Skeletal muscle satellite cell (primary cell): ENCODE data around the gene RNU7-1.
A peak's percentile ranks its signal among the peaks of the same experiment; 100 is the strongest.

Source experiments
- H3K27me3 ChIP-seq: 2 replicates; pipeline ENCODE4 v1.7.0; 2013; ENCODE audit warnings: low read length; ENCODE audit not compliant: control insufficient read depth, insufficient read depth
- H3K36me3 ChIP-seq: 2 replicates; pipeline ENCODE4 v1.7.0; 2013; ENCODE audit warnings: mild to moderate bottlenecking, control low read depth, low read length; ENCODE audit not compliant: insufficient read depth
- H3K4me1 ChIP-seq: 2 replicates; pipeline ENCODE4 v1.7.0; 2013; ENCODE audit warnings: low read length; ENCODE audit not compliant: control insufficient read depth, insufficient read depth
- H3K4me2 ChIP-seq: 2 replicates; pipeline ENCODE4 v1.7.0; 2013; ENCODE audit warnings: mild to moderate bottlenecking, low read length
- H3K4me3 ChIP-seq: 2 replicates; pipeline ENCODE4 v1.7.0; 2013; ENCODE audit warnings: low read length
- H3K9ac ChIP-seq: 2 replicates; pipeline ENCODE4 v1.7.0; 2013; ENCODE audit warnings: mild to moderate bottlenecking, low read depth, low read length, moderate library complexity
- H3K9me3 ChIP-seq: replicated peaks from 2 replicates; pipeline ENCODE4 v1.7.0; 2013; ENCODE audit warnings: mild to moderate bottlenecking, control low read depth, low read length

Gene RNU7-1

GRCh38 chr12:6909421-6910145, 34.0 kb upstream of the RNU7-1 start:
- no peaks in the 10 kb centered on the region for H3K27me3 ChIP-seq
- H3K4me3 ChIP-seq, result no peak overlapping the region
- no peak overlapping the region for H3K4me2 ChIP-seq
- H3K36me3 ChIP-seq, result no peaks in the 10 kb centered on the region
- no peak overlapping the region for H3K9ac ChIP-seq
- H3K4me1 ChIP-seq, result peaks cover 11% of the 10 kb centered on the region
- H3K9me3 ChIP-seq, result no peaks in the 10 kb centered on the region

GRCh38 chr12:6912164-6912935, 31.3 kb upstream of the RNU7-1 start:
- no peak overlapping the region for H3K9ac ChIP-seq
- no peaks in the 10 kb centered on the region for H3K9me3 ChIP-seq
- peaks cover 18% of the 10 kb centered on the region for H3K4me1 ChIP-seq
- H3K4me3 ChIP-seq, result no peak overlapping the region
- H3K4me2 ChIP-seq, result no peak overlapping the region
- H3K36me3 ChIP-seq, result peaks cover 6% of the 10 kb centered on the region
- H3K27me3 ChIP-seq, result no peaks in the 10 kb centered on the region

- Histone ChIP-seq H3K9me3 (no peaks in the 10 kb centered on the region), H3K4me2 (peak within 1 kb of the TSS; percentile 92), H3K9ac (peak within 1 kb of the TSS; percentile 72), H3K4me3 (peak within 1 kb of the TSS; percentile 85), H3K4me1 (peaks cover 22% of the 10 kb centered on the region), H3K36me3 (peaks cover 10% of the 10 kb centered on the region), H3K27me3 (no peaks in the 10 kb centered on the region)
These were observed 29.2 kb upstream of the RNU7-1 start, which contains the start of gene ENO2 for GRCh38 chr12:6914246-6914946. TSS of gene ENO2 (plus strand) at chr12:6914580. CDS start at chr12:6915833, 1,253 bp downstream.

DNA sequence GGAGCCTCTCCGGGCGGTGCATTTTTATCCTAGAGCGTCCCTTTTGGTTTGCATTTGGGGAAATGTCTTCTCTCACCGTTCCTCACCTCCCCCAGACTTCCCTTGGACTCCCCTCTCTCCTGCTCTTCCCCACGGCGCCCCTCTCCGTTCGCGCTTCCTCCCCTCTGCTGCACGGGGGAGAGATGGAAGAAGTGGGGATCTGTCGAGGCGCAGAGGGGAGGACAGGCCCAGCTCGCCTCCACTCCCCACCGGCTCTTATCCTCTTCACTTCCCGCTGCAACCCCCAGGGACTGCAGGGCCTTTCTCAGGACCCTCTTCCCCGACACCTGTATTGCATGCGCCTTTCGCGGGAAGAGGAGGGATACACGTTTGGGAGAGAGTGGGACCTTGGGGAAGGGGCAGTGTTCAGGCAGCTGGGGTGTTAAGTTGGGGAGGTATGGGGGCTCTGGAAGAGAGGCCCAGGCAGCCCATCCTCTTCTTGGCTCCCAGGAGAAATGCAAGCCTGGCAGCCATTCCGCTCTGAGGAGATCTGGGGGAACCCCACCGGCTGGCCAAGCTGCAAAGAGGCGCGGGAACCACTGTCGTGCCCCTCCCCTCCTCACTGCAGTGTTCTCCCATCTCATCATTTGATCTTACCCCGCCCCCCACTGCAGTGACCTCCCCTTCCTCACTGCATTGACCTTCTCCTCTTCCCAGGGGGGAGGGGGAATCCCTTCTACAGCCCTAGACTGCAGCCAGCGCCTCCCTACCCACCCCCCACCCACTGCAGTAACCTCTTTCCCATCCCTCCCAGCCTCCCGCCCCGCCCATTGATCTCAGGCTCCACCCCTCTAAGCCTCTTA, 28.4 kb upstream of the RNU7-1 start:
- Histone ChIP-seq H3K27me3 (no peaks in the 10 kb centered on the region), H3K4me3 (peak overlapping the region; percentile 85), H3K36me3 (peaks cover 10% of the 10 kb centered on the region), H3K4me2 (peak overlapping the region; percentile 92), H3K9me3 (no peaks in the 10 kb centered on the region), H3K9ac (peak overlapping the region; percentile 72), H3K4me1 (peaks cover 22% of the 10 kb centered on the region)

DNA sequence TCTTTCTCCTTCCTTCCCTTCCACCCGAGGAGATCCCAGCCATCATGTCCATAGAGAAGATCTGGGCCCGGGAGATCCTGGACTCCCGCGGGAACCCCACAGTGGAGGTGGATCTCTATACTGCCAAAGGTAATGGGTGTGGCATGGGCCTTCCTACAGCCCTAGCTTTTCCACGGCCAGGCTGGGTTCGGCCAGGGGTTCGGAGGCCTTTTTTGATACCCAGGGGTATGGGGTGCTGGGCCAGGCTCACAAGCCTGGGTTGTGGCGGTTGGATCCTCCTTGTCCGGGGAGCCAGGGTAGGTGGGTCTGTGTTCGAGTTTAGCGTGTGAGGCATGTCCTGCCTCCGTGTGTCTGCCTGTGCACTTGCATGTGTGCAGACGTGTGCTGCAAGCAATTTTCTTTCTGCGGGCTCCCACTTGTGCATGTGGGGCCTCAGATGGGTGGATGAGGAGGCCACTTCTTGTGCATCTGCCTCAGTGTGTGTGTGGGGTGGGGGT, 27.8 kb upstream of the RNU7-1 start:
- H3K27me3 ChIP-seq, result no peaks in the 10 kb centered on the region
- peaks cover 22% of the 10 kb centered on the region for H3K4me1 ChIP-seq
- H3K36me3 ChIP-seq, result peaks cover 10% of the 10 kb centered on the region
- H3K4me3 ChIP-seq, result peak overlapping the region; percentile 85
- H3K4me2 ChIP-seq, result peak overlapping the region; percentile 92
- H3K9ac ChIP-seq, result no peak overlapping the region
- no peaks in the 10 kb centered on the region for H3K9me3 ChIP-seq

GRCh38 chr12:6916426-6917200, 27.0 kb upstream of the RNU7-1 start:
- no peak overlapping the region for H3K4me3 ChIP-seq
- H3K4me2 ChIP-seq, result no peak overlapping the region
- peaks cover 22% of the 10 kb centered on the region for H3K4me1 ChIP-seq
- no peak overlapping the region for H3K9ac ChIP-seq
- peaks cover 10% of the 10 kb centered on the region for H3K36me3 ChIP-seq
- H3K27me3 ChIP-seq, result no peaks in the 10 kb centered on the region
- H3K9me3 ChIP-seq, result no peaks in the 10 kb centered on the region

DNA sequence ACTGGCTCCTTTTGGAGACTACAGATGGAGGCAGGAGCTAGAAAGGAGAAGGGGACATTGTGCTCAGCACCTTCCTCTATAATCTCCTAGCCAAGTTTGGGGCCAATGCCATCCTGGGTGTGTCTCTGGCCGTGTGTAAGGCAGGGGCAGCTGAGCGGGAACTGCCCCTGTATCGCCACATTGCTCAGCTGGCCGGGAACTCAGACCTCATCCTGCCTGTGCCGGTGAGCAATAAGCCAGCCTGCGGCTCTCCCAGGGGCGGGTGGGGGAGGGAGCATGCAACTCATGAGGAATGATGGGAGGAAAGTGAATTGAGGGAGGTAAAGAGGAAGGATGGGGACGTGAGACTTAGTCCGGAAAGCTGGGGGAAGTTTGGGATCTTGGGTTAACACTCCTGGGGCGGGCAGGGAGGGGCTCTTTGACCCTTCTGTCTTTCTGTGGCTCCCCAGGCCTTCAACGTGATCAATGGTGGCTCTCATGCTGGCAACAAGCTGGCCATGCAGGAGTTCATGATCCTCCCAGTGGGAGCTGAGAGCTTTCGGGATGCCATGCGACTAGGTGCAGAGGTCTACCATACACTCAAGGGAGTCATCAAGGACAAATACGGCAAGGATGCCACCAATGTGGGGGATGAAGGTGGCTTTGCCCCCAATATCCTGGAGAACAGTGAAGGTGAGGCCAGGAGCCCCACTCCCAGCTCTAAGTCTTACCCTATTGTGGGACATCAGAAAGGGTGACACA, 26.0 kb upstream of the RNU7-1 start:
- H3K4me2 ChIP-seq, result no peak overlapping the region
- no peaks in the 10 kb centered on the region for H3K27me3 ChIP-seq
- H3K36me3 ChIP-seq, result peaks cover 20% of the 10 kb centered on the region
- no peak overlapping the region for H3K4me3 ChIP-seq
- H3K4me1 ChIP-seq, result peaks cover 22% of the 10 kb centered on the region
- no peak overlapping the region for H3K9ac ChIP-seq
- H3K9me3 ChIP-seq, result no peaks in the 10 kb centered on the region

DNA sequence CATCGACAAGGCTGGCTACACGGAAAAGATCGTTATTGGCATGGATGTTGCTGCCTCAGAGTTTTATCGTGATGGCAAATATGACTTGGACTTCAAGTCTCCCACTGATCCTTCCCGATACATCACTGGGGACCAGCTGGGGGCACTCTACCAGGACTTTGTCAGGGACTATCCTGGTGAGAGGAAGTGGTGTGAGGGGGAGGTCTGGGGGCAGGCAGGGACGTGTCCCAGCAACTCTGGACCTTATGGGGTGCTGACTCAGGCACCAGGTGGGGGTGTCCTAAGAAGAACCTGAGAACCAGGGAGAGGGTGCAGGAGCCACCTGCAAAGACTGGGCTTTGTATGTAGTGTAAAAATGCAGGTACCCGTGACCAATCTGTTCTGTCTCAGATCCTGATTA, 24.0 kb upstream of the RNU7-1 start:
- Histone ChIP-seq H3K4me3 (no peak overlapping the region), H3K27me3 (no peaks in the 10 kb centered on the region), H3K36me3 (peaks cover 21% of the 10 kb centered on the region), H3K9ac (no peak overlapping the region), H3K9me3 (no peaks in the 10 kb centered on the region), H3K4me1 (peaks cover 20% of the 10 kb centered on the region), H3K4me2 (no peak overlapping the region)

- no peaks in the 10 kb centered on the region for H3K27me3 ChIP-seq
- H3K4me2 ChIP-seq, result no peak overlapping the region
- no peak overlapping the region for H3K4me3 ChIP-seq
- H3K9me3 ChIP-seq, result no peaks in the 10 kb centered on the region
- peaks cover 32% of the 10 kb centered on the region for H3K4me1 ChIP-seq
- H3K9ac ChIP-seq, result no peak overlapping the region
- H3K36me3 ChIP-seq, result peaks cover 20% of the 10 kb centered on the region
These were observed 22.1 kb upstream of the RNU7-1 start for GRCh38 chr12:6921539-6921938.
